ENCODE results near the gene NAT14.
"Not testable (repeated sequence)": the region's sequence is repeated elsewhere in the genome, so short reads cannot be mapped to it uniquely, and the experiment has no call there.

The NAT14 gene

GRCh38 chr19:55487924-55488687 lies 3.1 kb downstream of the NAT14 start, which contains the start of gene SSC5D:
TSS of gene SSC5D (plus strand) at chr19:55488436. CDS start at chr19:55488590, 154 bp downstream.
- no peak for DNase-seq

GRCh38 chr19:55488986-55489710 lies 4.2 kb downstream of the NAT14 start:
- DNase-seq: no peak

- no peak for DNase-seq
Observed at GRCh38 chr19:55489711-55490477, 4.9 kb downstream of the NAT14 start.

GRCh38 chr19:55490478-55491432 lies 5.8 kb downstream of the NAT14 start:
- DNase-seq: no peak

- DNase-seq: no peak
Observed at GRCh38 chr19:55491546-55492360, 6.8 kb downstream of the NAT14 start.

- no peak for DNase-seq
Observed at GRCh38 chr19:55492362-55492944, 7.5 kb downstream of the NAT14 start.

- no peak for DNase-seq
Observed at GRCh38 chr19:55493052-55493644, 8.2 kb downstream of the NAT14 start.

GRCh38 chr19:55493645-55494171 lies 8.7 kb downstream of the NAT14 start:
- DNase-seq: no peak

- no peak for DNase-seq
Observed at GRCh38 chr19:55494172-55494761, 9.3 kb downstream of the NAT14 start.

GRCh38 chr19:55495646-55496349 lies 10.8 kb downstream of the NAT14 start:
- DNase-seq: no peak

GRCh38 chr19:55496820-55497219 lies 11.8 kb downstream of the NAT14 start:
- DNase-seq: not testable (repeated sequence)

- no peak for DNase-seq
Observed at GRCh38 chr19:55497763-55498162, 12.8 kb downstream of the NAT14 start.

- DNase-seq: no peak
Observed at GRCh38 chr19:55498246-55498840, 13.4 kb downstream of the NAT14 start.

GRCh38 chr19:55500368-55500952 lies 15.5 kb downstream of the NAT14 start:
- no peak for DNase-seq

- no peak for DNase-seq
Observed at GRCh38 chr19:55502197-55502952, 17.4 kb downstream of the NAT14 start.

- DNase-seq: no peak
Observed at GRCh38 chr19:55503157-55503501, 18.1 kb downstream of the NAT14 start.

- DNase-seq: peak; percentile 88
Observed at GRCh38 chr19:55503502-55504251, 18.7 kb downstream of the NAT14 start.

Data from CD4-positive, alpha-beta T cell treated with Interleukin-4 for 4 hours (primary cell).